HG03108 (cell line): Measurements from ENCODE around the gene PLGLB2.
"Not testable (repeated sequence)": the region's sequence is repeated elsewhere in the genome, so short reads cannot be mapped to it uniquely, and the experiment has no call there.

Source experiments
- ATAC-seq: cut with Tn5 transposase; IDR thresholded peaks from one replicate; pipeline ENCODE4 v1.9.1; 2021; ENCODE audit warnings: moderate library complexity; ENCODE audit not compliant: unreplicated experiment

Gene PLGLB2

DNA sequence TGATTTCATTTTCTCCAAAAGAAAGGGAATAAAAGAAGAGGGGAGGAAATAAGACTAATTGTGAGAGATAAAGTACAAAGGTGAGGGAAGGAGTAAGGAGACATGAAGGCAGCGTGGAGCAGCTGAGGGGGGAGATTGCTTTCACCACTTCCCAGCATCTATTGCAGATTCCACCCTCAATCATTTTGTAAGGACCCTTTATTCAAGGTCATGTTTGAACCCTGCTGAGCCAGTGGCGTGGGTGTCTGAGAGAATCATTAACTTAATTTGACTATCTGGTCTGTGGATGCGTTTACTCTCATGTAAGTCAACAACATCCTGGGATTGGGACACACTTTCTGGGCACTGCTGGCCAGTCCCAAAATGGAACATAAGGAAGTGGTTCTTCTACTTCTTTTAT lies at the start of gene PLGLB2:
Gene PLGLB2, plus strand, starts transcription at position 297 of the 400 bp plus-strand sequence. Its CDS starts 67 bp downstream, at position 364.
- ATAC-seq, result not testable (repeated sequence)

- ATAC-seq, result not testable (repeated sequence)
These were observed 43.1 kb upstream of the PLGLB2 start for GRCh38 chr2:87704572-87705323.

DNA sequence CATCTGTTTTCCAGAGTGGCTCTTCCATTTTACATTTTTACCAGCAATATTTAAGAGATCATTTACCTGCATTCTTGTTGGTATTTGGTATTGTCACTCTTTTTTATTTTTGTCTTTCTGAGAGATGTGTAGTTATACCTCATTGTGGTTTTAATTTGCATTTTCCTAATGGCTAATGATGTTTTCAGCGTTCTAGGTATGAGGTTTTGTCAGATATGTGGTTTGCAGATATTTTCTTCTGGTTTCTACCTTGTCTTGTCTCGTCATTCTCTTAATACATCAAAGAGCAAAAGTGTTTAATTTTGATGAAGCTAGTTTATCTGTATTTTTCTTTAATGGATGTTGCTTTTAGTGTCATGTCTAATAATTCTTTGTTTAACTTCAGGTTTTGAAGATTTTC lies 39.5 kb upstream of the PLGLB2 start:
- ATAC-seq, result not testable (repeated sequence)

DNA sequence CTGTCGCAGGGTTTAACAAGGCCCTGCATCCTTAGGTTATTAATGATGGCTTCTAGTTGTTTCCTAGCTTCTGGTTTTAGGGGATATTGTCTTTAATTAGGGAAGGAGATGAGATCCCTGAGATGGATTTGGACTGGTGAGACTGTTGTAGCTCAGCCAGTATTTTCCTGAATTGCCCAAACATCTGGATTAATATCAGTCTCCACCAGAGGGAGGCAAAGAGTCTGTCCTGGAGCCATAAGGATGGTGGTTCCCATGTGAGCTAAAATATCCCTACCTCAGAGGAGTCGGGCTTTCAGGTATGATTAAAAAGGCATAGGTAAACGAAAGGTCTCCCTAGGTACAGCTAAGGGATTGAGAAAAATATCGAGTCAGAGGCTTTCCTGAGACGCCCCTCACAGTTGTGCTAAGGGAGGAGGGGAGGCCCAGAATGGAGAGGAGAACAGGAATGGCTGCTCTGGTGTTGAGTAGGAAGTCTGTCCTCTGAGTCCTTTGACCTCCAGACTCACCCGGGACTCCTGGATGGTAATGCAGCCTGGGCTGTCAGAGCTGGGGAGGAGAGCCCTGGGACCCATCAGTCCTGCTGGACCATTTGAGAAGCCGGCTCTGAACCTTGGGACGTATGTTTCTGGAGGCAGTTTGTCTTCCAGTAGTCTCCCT lies 19.8 kb upstream of the PLGLB2 start:
- ATAC-seq, result not testable (repeated sequence)

GRCh38 chr2:87740928-87741327 lies 7.0 kb upstream of the PLGLB2 start:
- ATAC-seq, result not testable (repeated sequence)

DNA sequence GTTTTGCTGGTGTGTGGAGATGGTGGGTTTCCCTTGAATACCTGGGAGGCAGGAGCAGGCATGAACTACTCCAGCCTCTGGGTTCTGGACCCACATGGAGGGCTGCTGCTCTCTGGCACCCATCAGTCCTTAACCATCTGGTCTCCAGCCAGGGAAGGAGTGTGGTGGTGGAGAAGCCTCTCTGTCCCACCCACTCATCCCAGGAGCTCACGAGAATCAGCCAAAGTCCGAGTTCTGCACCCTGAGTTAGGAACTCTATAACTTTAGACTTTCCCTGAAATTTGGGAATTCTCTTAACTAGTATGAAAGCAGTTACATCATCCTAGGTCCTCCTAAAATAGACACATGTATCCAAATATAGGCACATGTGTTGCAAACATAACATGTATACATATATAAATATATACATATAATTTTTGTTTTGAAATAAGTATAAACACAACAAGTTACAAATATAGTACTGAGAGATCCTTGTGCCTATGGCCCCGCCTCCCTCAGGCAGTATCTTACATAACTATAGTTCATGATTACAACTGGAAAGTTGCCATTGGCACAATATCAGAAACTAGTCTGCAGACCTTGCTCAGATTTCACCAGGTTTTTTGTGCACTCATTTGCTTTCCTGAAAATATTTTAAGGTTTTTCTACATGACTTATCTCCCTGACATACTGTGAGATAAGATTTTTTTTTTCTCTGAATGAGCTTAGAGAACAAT lies 5.3 kb upstream of the PLGLB2 start:
- not testable (repeated sequence) for ATAC-seq

DNA sequence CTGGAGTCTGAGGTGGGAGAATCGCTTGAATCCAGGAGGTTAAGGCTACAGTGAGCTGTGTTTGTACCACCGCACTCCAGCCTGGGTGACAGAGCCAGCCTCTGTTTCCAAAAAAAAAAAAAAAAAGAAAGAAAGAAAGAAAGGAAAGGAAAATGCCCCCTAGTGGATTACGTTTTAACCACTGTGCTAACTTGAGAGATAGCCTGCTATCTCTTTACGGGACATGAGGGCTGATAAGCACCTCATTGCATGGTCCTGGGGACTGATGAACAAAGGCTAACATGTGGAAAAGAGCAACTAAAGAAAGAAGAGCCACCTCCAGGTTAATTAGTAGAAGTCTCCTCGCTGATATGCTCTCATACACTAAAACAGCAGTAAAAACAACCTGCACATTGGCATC lies 4.2 kb upstream of the PLGLB2 start:
- ATAC-seq, result not testable (repeated sequence)

DNA sequence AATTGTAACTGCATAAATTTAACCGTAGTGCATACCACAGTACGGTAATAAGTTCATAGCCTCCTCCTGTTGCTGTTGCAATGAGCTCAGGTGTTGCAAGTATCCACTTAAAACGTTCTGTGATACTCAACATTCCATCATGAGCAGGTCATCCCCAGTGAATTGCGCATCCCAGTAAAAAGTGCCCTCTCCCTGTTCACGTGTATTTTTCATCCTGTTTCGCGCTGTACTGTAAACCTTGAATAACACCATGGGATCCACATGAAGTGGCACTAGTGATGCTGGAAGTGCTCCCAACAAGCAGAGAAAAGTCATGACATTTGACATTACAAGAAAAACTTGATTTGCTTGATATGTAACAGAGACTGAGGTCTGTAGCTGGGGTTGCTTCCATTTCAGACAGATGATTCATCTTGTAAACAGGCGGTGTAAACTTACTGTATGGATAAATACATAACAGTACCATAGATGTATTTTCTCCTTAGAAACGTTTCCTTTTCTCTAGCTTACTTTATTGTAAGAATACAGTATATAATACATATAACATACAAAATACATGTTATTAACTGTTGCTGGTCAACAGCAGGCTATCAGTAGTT lies 2.4 kb upstream of the PLGLB2 start:
- not testable (repeated sequence) for ATAC-seq

DNA sequence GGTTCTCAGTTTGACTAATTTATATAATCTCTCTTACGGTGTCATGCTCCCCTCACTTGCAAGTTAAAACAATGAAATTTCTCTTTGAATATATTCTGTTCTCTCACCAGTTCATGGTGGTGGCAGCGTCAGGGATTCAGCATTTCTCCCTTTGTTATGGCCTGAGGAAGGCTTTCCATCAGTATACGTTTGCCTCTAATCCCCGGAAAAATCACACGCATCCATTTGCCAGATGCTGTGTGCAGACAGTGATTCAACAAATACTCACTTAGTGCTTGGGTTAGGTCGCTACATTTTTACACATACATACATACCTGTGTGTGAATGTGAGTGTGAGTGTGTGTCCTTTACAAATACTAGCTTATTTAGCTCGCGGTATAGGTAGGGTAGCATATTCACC lies 637 bp downstream of the PLGLB2 start:
- not testable (repeated sequence) for ATAC-seq

DNA sequence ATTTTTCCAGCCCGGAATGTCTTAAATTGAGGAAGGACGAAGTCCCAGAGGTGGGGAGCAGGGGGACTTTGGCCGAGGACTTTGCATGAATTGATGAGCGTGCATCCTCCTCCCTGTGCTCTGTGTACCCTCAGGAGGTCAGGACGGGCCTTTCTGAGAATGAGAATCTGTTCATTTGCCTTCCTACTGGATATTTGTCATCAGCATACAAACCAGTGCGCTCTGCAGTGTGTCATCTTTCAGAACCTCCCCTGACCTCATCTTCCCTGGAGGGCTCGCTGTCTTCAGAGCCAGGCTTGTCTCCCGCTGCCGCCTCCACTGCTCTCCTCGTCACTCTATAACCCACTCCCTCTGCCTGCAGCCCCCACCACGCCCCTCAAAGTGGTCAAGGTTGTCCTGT lies 2.7 kb downstream of the PLGLB2 start:
- not testable (repeated sequence) for ATAC-seq

DNA sequence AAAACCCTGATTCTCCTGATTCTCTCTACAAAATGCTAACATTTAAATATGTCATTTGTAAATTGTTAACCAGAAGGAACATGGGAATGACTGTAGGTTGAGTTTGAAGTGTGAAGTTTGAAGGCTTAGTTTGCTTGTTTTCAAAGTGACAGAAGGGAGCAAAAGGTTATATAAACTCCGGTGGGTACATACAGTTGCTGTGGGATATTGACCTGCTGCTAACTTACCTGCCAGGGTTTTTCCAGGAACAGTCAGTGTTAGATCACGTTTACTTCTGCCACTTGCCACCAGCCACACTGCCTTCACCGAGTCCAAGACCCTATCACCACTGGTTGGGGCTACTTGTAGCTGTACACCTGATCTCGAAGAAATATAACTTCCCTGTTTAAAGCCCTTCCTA lies 6.9 kb downstream of the PLGLB2 start:
- not testable (repeated sequence) for ATAC-seq
